ENCODE measurements around the gene TANGO2.

Gene TANGO2

DNA sequence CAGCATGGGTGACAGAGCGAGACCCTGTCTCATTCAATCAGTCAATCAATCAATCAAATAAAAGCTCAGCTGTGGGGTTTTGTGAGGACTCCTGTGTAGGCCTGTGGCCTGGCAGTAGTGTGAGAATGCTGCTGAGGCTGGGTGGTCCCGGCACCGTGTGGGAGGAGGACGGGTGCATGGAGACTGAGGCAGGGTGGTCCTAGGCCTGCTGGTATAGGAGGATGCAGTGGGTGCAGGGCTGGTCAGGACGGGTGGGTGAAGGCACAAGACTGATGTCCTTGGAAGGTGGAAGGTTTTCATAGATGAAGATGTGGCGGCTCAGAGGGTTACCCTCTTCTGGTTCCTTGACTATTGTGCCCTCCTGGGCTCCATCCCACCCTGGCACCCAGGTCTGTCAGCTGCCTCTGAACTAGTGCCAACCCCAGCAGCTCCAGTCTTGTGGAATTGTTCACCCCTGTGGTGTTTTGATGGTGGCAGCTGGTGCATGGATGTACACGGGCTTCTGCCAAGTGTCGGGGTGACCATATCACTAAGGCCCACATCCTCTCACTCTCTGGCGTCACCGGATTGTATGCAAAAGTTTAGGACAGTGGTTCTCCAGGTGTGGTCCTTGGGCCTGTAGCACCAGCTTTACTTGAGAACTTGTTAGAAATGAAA lies 23.7 kb downstream of the TANGO2 start:
- DNase-seq (ENCODE audit: low read depth), result no peak

GRCh38 chr22:20046730-20047129 lies 25.8 kb downstream of the TANGO2 start:
- DNase-seq (ENCODE audit: low read depth), result no peak

- DNase-seq (ENCODE audit: low read depth), result no peak
Measured at GRCh38 chr22:20051927-20052308, 31.0 kb downstream of the TANGO2 start.

- DNase-seq (ENCODE audit: low read depth), result no peak
Measured at GRCh38 chr22:20052309-20053259, 31.7 kb downstream of the TANGO2 start.

GRCh38 chr22:20053407-20054033 lies 32.6 kb downstream of the TANGO2 start:
- no peak for DNase-seq (ENCODE audit: low read depth)

- no peak for DNase-seq (ENCODE audit: low read depth)
Measured at GRCh38 chr22:20054034-20054427, 33.1 kb downstream of the TANGO2 start.

DNA sequence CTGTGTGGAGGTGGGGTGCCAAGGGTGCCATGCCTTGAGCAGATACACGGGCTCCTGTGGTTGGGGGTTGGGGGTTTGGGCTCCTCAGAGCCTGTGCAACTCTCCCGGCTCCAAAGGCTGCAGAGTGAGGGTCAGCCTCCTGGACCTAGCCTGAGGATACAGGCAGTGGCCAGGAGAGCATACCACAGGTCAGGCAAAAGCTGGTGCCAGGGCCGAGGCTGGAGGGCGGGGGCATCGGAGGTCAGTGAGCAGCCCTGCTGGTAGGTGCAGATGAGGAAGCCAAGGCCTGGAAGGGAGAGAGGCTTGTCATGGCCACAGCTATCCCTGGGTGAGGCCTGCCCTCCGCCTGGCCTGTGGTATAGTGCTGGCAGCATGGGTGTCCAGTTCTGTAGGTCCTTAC lies 33.6 kb downstream of the TANGO2 start:
- DNase-seq (ENCODE audit: low read depth), result no peak

- DNase-seq (ENCODE audit: low read depth), result no peak
Measured at GRCh38 chr22:20055144-20055543, 34.2 kb downstream of the TANGO2 start.

GRCh38 chr22:20055654-20056053 lies 34.7 kb downstream of the TANGO2 start:
- DNase-seq (ENCODE audit: low read depth), result no peak

- no peak for DNase-seq (ENCODE audit: low read depth)
Measured at GRCh38 chr22:20056161-20056560, 35.3 kb downstream of the TANGO2 start.

DNA sequence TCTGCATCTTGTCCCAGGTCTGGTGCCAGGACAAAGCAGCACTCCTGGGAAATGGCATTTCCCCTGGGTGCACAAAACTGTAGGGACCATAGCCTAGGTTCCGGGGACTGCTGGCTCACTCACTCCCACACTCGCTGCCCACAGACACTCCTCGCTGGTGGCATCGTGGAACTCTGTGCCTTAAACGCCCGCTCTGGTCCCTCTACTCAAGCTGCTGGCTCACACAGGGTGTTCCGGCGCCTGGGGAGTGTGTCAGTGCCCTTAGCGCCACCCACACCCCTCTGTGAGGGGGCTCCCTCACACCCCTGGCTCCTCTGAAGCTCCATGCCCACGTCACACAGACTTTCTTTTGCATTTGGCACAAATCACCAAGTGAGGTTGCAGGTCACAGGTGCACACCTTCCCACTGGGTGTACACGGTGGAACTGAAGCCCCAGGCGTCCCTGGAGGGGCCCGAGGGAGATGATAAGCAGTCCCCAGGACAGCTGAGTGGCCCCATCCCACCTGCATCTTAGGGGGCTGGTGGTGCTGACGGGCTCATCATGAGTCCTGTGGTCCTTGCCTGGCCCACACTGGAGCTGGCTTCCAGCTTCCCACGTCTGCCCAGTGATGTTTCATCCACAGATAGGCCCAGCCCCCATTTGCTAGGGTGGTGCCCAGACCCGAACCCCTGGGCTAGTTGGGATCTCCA lies 35.9 kb downstream of the TANGO2 start:
- no peak for DNase-seq (ENCODE audit: low read depth)

DNA sequence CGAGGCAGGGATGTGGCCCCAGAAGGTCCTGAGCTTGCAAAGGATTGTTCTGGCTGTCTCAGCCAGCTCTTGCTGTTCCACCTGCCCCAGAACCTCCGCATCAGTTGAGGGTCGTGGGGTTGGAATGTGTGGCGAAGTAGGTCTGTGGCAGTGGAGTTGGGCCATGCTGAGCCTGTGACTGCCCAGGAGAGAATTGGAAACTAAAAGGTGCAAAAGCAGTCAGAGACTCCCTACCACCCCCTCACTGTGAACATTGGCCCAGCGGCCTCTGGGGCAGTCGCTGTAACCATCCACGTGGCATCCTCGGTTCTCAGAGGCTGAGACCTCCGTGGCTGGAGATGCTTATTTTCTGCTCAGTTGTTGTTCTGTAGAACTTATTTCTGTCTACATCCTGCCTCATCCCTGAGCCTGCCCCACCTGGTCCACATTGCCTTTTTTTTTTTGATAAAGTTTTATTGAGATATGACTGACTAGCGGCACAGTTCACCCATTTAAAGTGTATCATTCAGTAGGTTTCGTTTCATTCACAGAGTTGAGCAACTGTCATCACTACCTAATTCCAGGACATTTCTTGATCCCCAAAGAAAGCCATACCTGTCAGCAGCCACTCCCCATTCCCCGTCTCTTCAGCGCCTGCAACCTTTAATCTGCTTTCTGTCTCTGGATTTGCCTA lies 36.8 kb downstream of the TANGO2 start:
- DNase-seq (ENCODE audit: low read depth), result no peak

DNA sequence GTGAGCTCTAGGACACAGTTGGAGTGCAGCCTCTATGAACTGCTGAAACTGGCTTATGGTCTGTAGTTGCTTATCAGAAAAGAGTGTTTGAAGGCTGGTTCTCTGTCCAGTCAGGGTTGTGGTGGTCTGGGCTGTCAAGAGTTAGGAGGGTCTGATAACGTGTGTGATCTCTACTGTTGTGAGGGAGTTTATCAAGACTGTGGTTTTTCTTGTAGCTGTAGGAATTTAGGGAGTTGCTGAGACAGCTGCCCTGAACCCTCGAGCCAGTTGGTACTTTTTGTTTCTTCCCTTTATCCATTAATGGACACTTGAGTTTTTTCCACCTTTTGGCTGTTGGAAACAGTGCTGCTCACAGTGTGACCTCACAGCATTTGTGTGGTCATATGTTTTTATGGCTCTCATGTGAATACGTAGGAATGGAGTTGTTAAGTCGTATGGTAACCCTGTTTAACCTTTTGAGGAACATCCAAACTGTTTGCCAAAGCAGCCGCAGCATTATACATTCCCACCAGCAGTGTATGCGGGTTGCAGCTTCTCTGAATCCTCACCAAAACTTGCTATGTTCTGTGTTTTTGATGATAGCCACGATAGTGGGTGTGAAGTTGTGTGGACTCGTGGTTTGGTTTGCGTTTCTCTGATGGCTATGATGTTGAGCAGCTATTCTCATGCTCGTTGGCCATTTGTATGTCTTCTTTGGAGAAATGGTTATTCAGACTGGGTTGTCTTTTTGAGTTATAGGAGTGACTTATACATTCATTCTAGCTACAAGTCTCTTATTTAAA lies 38.3 kb downstream of the TANGO2 start:
- no peak for DNase-seq (ENCODE audit: low read depth)

DNA sequence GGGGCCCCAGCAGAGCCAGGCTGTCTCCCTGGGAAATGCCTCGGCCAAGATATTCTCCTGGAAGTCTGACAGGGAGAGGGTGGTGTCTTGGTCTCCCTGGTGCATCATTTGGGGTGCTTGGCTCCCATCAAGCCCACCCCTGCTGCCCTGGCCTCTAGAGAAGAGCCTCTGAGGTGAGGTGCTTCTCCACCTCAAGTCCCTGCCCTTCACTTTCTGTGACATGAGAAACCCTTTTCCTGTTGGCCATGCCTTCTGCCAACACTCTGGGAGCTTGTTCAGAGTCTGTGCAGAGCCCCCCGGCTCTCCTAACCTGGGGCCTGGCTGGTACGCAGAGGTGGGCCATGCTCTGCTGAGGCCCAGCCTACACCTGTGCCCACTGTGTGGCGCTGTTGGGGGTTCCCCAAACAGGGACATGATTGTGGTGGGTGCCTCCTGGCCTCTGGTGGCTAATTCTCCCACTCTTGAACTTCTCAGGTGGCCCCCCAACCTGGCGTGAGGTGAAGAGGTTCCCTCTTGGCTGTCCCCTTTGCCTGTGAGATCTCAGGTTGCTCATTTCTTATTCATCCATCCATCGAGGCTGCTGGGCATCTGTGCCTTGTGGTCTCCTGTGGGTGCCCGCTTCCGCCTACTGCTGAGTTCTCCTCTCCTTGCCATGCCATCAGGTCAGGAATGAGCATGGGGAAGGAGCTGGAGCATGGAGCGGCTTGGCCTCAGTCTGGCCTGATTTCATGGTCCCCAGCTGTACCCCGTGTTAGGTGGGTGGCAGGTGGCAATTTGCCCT lies 40.0 kb downstream of the TANGO2 start:
- no peak for DNase-seq (ENCODE audit: low read depth)

DNA sequence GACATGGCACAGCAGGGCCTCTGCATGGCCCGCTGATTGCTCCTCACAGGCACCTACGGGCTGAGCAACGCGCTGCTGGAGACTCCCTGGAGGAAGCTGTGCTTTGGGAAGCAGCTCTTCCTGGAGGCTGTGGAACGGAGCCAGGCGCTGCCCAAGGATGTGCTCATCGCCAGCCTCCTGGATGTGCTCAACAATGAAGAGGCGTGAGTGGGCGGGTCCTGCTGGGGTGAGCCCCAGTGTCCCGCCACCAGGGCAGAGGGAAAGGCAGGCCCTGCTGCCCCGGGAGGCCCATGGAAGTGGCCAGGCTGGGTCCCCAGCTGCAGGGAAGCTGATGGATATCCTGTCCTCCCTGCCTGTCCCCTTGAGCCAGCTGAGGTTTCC lies 40.6 kb downstream of the TANGO2 start:
- no peak for DNase-seq (ENCODE audit: low read depth)

DNA sequence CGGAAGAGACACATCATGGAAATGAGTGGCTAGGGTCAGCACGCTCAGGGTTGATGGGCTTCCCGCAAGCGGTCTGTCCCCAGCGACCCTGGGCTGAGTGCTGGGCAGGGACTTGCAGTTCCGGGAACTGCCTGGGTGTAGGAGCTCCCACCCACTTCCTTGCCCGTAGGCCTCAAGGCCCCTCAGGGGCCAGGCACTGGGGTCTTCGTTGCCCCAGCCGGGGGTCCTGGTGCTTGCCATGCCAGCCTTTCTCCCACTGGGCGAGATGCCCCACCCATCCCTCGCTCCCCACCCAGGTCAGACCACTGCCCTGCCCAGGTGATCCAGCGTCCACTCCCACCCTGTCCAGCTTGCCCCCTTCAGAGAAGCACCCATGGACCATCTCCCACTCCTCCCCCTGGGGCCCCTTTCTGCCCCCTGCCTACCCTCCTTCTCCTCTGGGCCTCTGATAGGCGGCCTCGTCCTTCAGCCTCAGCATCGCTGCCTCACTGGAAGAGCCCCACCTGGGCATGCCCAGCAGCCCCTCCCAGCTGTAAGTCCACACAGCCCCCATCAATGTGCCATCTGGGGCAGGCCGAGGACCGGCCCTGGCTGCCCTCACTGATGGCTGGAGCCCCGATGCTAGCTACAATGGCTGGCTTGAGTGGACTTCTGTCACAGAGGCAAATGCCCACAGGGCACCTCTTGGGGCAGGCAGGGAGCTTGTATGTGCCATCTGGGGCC lies 41.3 kb downstream of the TANGO2 start:
- no peak for DNase-seq (ENCODE audit: low read depth)

- peak; percentile 32 for DNase-seq (ENCODE audit: low read depth)
Measured at GRCh38 chr22:20062766-20063083, 41.8 kb downstream of the TANGO2 start.

DNA sequence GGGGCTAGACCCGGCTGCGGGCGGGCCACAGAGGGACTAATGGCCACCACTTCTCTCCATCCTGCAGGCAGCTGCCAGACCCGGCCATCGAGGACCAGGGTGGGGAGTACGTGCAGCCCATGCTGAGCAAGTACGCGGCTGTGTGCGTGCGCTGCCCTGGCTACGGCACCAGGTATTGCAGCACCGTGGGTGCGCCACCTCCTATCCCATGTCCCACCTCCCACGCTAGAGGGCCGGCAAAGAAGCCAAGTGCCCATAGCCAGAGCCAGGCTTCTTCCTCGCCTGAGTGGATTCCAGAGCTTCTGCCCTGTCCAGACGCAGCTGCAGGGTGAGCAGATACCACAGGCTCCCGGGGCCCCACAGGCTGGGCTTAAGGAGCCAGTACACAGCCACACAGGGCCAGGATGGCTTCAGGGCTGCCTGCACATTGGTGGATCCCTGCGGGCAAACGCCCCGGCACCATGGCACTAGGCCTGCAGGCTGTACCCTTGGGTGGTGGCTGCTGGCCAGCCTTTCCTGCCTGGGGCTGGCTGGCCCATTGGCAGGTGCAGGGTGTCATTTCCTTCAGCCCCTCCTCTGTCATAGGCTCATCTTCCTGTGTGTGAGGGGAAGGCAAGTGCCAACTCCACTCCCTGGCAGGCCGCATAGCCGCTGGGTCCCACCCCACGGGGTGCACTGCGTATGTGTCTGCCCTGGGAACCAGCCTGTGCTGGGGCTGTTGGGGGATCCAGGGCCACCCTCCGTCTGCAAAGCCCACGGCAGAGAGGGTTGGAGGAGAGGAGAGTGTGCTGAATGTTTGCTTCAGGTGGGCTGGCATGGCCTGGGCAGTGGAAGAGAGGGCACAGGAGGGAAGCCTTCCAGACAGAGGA lies 42.6 kb downstream of the TANGO2 start:
- no peak for DNase-seq (ENCODE audit: low read depth)

DNA sequence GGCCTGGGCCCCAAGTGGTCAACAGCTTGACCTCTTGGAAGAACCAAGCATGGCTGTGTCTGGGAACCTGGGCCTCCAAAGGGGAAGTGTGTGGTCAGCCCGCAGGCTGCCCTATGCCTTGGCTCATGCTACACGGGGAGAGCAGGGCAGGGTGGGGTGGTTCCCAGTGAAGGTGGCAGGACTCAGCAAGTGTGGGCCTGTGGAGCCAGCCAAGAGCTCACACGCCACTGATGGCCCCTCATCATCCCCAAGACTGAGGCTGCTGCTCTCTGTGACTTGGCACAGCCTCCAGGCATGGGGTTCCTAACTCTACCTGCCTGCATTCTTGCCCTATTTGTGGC lies 43.2 kb downstream of the TANGO2 start:
- DNase-seq (ENCODE audit: low read depth), result no peak

Data from non-pigmented ciliary epithelial cell (primary cell).